Fibroblast of mammary gland (primary cell): ENCODE data around the gene MAPRE3.

Experiments
- DNase-seq: peaks from one replicate; pipeline ENCODE4 v3.0.0-alpha.2; 2010; ENCODE audit warnings: low read depth
- H3K4me3 ChIP-seq: 2 replicates; pipeline ENCODE4 v1.5.1; 2011; ENCODE audit warnings: low read depth, mild to moderate bottlenecking, low read length, moderate library complexity; ENCODE audit not compliant: control insufficient read depth
- CTCF ChIP-seq: conservative IDR thresholded peaks from 2 replicates; pipeline ENCODE4 v1.5.1; 2011; ENCODE audit warnings: low read depth, low read length, inconsistent platforms; ENCODE audit not compliant: control insufficient read depth, insufficient read depth

The MAPRE3 gene

DNA sequence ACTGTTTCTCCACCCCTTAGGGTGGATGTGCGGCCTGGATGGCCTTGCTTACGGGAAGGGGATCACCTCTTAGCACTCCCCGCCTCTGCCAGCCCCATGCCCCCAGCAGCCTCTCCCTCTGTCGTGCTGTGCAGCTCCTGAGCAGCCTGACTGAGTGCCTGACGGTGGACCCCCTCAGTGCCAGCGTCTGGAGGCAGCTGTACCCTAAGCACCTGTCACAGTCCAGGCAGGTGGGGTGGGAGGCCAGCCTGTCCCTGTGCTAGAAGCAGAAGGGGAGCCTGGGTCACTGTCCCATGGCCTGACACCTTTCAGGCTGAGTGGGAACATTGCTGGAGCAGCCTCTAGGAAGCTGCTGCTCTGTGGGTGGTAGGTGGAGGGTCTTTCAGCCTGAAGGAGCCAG, 67.6 kb downstream of the MAPRE3 start:
- H3K4me3 ChIP-seq, result no peak overlapping the region
- TF ChIP-seq CTCF, result no peak
- no peak for DNase-seq

GRCh38 chr2:27038631-27039339, 68.3 kb downstream of the MAPRE3 start:
- TF ChIP-seq CTCF, result no peak
- DNase-seq, result no peak
- no peak overlapping the region for H3K4me3 ChIP-seq

GRCh38 chr2:27039426-27039825, 69.0 kb downstream of the MAPRE3 start:
- no peak for DNase-seq
- H3K4me3 ChIP-seq, result no peak overlapping the region
- no peak for TF ChIP-seq CTCF

DNA sequence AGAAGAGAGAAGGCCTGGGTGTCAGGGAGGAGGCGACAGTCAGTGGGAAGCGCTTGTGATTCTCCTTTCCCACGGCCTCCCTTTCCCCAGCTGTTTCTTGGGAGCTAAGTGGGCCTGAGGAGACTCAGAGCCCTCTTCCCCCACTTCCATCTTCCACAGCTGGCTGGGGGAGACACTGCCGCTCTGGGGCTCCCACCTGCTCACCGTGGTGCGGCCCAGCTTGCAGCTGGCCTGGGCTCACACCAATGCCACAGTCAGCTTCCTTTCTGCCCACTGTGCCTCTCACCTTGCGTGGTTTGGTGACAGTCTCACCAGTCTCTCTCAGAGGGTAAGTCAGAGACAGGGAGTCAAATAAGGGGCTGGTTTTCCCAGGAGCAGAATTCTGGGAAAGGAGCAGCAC, 69.4 kb downstream of the MAPRE3 start:
- no peak overlapping the region for H3K4me3 ChIP-seq
- TF ChIP-seq CTCF, result no peak

GRCh38 chr2:27040282-27040681, 69.8 kb downstream of the MAPRE3 start:
- no peak for TF ChIP-seq CTCF
- no peak overlapping the region for H3K4me3 ChIP-seq
- DNase-seq, result no peak

More for the DNA sequence above, 69.4 kb downstream of the MAPRE3 start:
- DNase-seq, result no peak

- no peak for DNase-seq
- no peak overlapping the region for H3K4me3 ChIP-seq
- no peak for TF ChIP-seq CTCF
Observed at GRCh38 chr2:27041752-27042151, 71.3 kb downstream of the MAPRE3 start.
